NCI-H2196 treated with DMSO at 0.1 percent for 48 hours (cell line): ENCODE measurements around the gene BLACAT1.

ENCODE experiments used
- DNase-seq: peaks from one replicate; lab custom pipeline; 2025; ENCODE audit not compliant: unreplicated experiment; lab: John Stamatoyannopoulos, UW

The BLACAT1 gene

GRCh38 chr1:205455581-205456382 lies at the start of gene BLACAT1:
Gene BLACAT1, minus strand, starts transcription at chr1:205456045.
- DNase-seq: no peak

- no peak for DNase-seq
These were observed 49.4 kb upstream of the BLACAT1 start for GRCh38 chr1:205505076-205505729.

- DNase-seq: peak; percentile 82
These were observed 48.6 kb upstream of the BLACAT1 start, which contains the start of gene CDK18 for GRCh38 chr1:205504311-205505075. Gene CDK18, plus strand, starts transcription at chr1:205504669. Its CDS starts 18,499 bp downstream, at chr1:205523168.

GRCh38 chr1:205502992-205503391 lies 47.1 kb upstream of the BLACAT1 start:
- DNase-seq: no peak

- DNase-seq: no peak
These were observed 46.4 kb upstream of the BLACAT1 start for GRCh38 chr1:205502111-205502810.

- DNase-seq: no peak
These were observed 44.7 kb upstream of the BLACAT1 start for GRCh38 chr1:205500240-205501233.

- no peak for DNase-seq
These were observed 43.9 kb upstream of the BLACAT1 start for GRCh38 chr1:205499789-205500188.

- no peak for DNase-seq
These were observed 41.5 kb upstream of the BLACAT1 start for GRCh38 chr1:205497351-205497750.

- DNase-seq: no peak
These were observed 40.8 kb upstream of the BLACAT1 start for GRCh38 chr1:205496661-205497060.

- no peak for DNase-seq
These were observed 39.5 kb upstream of the BLACAT1 start for GRCh38 chr1:205495237-205495823.

- no peak for DNase-seq
These were observed 38.3 kb upstream of the BLACAT1 start for GRCh38 chr1:205494115-205494514.

- no peak for DNase-seq
These were observed 37.6 kb upstream of the BLACAT1 start for GRCh38 chr1:205493241-205494085.

GRCh38 chr1:205492774-205493173 lies 36.9 kb upstream of the BLACAT1 start:
- no peak for DNase-seq

- DNase-seq: no peak
These were observed 36.4 kb upstream of the BLACAT1 start for GRCh38 chr1:205492201-205492667.

GRCh38 chr1:205491794-205492193 lies 35.9 kb upstream of the BLACAT1 start:
- DNase-seq: no peak

GRCh38 chr1:205488074-205488723 lies 32.4 kb upstream of the BLACAT1 start:
- DNase-seq: peak; percentile 59

GRCh38 chr1:205486258-205486657 lies 30.4 kb upstream of the BLACAT1 start:
- DNase-seq: no peak
